ENCODE results near the gene ELL. TPM values are rescaled to one million over a fixed set of nuclear protein-coding genes. Genes with fewer than 3 reads are reported as not detected.
A peak's percentile ranks its signal among the peaks of the same experiment; 100 is the strongest.

The ELL gene
- total and polyA plus RNA-seq, 9 of the 15 experiments (the other 6 are each of a cell fraction or from before 2014, with no cell fraction given) = 0.24 to 22.5 (median 4.1) TPM

DNA sequence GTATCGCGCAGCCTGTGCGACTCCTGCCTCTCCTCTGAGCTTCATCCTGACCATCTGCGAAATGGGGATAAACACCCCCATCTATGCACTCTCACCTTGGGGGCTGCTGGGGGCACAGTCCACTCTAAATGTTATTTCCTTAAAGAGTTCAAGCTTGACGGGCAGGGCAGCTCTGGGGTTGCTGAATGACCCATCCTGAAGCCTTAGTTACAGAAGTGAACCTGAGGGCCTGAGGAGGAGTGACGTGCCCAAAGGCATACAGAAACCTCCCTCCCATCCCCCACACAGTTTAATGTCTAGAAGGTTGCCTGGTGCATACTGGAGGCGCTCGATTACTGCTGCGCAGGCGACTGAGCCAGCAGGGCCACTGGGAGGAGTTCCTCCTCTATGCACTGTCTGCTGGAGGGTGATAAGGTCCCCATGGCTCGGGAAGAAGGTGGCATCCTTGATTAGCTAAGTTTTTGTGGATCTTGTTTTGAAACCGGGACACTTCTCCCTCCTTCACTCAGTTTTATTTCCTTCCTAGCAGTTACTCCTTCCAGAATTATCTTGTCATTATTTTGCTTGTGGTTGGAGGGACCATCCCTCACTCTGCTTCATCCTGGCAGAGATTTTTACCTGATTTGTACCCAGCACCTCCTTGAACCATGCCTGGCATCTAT lies 22.1 kb upstream of the ELL start (continued):
- TF ChIP-seq ZNF407 (IDR thresholded peaks at IDR 0.05; ENCODE audit: low read depth) (no peak), CHD4 (IDR thresholded peaks at IDR 0.05; ENCODE audit: insufficient read depth, insufficient replicate concordance, low read depth, low read length, poor library complexity, severe bottlenecking) (no peak), JUND (IDR thresholded peaks at IDR 0.05; ENCODE audit: borderline replicate concordance, low read depth, low read length) (peak; percentile 71), JUND (tag; IDR thresholded peaks at IDR 0.05; ENCODE audit: borderline replicate concordance, low read depth, low read length) (peak; percentile 56; the same call in 2 of the 3 replicates), ZNF146 (CRISPR knock-in tag; IDR thresholded peaks at IDR 0.05; ENCODE audit: unreplicated experiment) (no peak), EHMT2 (IDR thresholded peaks at IDR 0.05) (peak; percentile 60; the same call in 1 of the 2 replicates), CTBP1 (IDR thresholded peaks at IDR 0.05; ENCODE audit: borderline replicate concordance) (peak; percentile 97), POLR2AphosphoS5 (IDR thresholded peaks at IDR 0.05; ENCODE audit: control insufficient read depth, insufficient read depth, low read depth, low read length) (peak; percentile 99), ZBTB8A (IDR thresholded peaks at IDR 0.05; ENCODE audit: partially characterized antibody) (no peak), ZZZ3 (IDR thresholded peaks at IDR 0.05) (no peak), RAD51 (IDR thresholded peaks at IDR 0.05; ENCODE audit: borderline replicate concordance, low read depth) (no peak; the same call in 1 of the 2 replicates), ZEB2 (IDR thresholded peaks at IDR 0.05) (peak; percentile 83), TAF9B (IDR thresholded peaks at IDR 0.05; ENCODE audit: partially characterized antibody) (no peak), HDGF (IDR thresholded peaks at IDR 0.05) (no peak), HDAC3 (IDR thresholded peaks at IDR 0.05; ENCODE audit: borderline replicate concordance, partially characterized antibody) (peak; percentile 94), ZNF324 (CRISPR knock-in tag; IDR thresholded peaks at IDR 0.05) (no peak), BRD4 (IDR thresholded peaks at IDR 0.05) (no peak), RHOXF2B (CRISPR knock-in tag; conservative IDR thresholded peaks at IDR 0.05) (no peak), CBFA2T3 (IDR thresholded peaks at IDR 0.05) (peak; percentile 99), POLR3G (IDR thresholded peaks at IDR 0.05; ENCODE audit: extremely low read depth, insufficient read length, insufficient replicate concordance) (no peak)
- TF ChIP-seq, protein P1, sequence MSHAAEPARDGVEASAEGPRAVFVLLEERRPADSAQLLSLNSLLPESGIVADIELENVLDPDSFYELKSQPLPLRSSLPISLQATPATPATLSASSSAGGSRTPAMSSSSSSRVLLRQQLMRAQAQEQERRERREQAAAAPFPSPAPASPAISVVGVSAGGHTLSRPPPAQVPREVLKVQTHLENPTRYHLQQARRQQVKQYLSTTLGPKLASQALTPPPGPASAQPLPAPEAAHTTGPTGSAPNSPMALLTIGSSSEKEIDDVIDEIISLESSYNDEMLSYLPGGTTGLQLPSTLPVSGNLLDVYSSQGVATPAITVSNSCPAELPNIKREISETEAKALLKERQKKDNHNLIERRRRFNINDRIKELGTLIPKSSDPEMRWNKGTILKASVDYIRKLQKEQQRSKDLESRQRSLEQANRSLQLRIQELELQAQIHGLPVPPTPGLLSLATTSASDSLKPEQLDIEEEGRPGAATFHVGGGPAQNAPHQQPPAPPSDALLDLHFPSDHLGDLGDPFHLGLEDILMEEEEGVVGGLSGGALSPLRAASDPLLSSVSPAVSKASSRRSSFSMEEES (CRISPR knock-in tag; IDR thresholded peaks at IDR 0.05) = no peak
